ENCODE measurements around the gene CCN2.

GRCh38 chr6:131966443-131966842 lies 15.3 kb upstream of the CCN2 start:
- TF ChIP-seq, protein P1, sequence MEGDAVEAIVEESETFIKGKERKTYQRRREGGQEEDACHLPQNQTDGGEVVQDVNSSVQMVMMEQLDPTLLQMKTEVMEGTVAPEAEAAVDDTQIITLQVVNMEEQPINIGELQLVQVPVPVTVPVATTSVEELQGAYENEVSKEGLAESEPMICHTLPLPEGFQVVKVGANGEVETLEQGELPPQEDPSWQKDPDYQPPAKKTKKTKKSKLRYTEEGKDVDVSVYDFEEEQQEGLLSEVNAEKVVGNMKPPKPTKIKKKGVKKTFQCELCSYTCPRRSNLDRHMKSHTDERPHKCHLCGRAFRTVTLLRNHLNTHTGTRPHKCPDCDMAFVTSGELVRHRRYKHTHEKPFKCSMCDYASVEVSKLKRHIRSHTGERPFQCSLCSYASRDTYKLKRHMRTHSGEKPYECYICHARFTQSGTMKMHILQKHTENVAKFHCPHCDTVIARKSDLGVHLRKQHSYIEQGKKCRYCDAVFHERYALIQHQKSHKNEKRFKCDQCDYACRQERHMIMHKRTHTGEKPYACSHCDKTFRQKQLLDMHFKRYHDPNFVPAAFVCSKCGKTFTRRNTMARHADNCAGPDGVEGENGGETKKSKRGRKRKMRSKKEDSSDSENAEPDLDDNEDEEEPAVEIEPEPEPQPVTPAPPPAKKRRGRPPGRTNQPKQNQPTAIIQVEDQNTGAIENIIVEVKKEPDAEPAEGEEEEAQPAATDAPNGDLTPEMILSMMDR (IDR thresholded peaks at IDR 0.05) = no peak
- TF ChIP-seq POLR2A (IDR thresholded peaks at IDR 0.05) = no peak

All from lower leg skin (tissue), 3 donors.